GM12801 (cell line): Measurements from ENCODE around the gene ATXN7L1.

Experiments used
- TF ChIP-seq, protein P1 (sequence below): IDR thresholded peaks from one replicate; pipeline ENCODE4 v1.5.1; 2011; ENCODE audit warnings: control low read depth; ENCODE audit not compliant: insufficient read length; ENCODE audit errors: extremely low read depth

The ATXN7L1 gene

DNA sequence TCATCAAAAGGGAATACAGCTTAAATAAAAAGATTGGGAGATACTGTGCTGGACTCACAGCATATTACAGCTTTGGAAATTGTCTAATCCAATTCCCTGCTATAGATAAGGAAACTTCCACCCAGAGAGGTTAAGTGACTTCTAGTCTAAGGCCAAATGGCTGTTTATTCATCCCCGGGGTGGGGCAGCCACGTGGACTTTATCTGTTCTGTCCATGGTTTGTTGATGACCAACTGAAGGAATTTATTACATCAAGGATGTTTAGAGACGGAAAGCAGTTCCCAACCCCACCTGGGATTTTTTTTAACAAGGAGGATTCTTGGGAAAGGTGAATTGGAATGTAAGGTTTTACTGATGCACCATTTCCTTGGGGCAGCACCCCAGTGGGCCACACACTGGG is 88.6 kb downstream of the ATXN7L1 start:
- TF ChIP-seq, protein P1, sequence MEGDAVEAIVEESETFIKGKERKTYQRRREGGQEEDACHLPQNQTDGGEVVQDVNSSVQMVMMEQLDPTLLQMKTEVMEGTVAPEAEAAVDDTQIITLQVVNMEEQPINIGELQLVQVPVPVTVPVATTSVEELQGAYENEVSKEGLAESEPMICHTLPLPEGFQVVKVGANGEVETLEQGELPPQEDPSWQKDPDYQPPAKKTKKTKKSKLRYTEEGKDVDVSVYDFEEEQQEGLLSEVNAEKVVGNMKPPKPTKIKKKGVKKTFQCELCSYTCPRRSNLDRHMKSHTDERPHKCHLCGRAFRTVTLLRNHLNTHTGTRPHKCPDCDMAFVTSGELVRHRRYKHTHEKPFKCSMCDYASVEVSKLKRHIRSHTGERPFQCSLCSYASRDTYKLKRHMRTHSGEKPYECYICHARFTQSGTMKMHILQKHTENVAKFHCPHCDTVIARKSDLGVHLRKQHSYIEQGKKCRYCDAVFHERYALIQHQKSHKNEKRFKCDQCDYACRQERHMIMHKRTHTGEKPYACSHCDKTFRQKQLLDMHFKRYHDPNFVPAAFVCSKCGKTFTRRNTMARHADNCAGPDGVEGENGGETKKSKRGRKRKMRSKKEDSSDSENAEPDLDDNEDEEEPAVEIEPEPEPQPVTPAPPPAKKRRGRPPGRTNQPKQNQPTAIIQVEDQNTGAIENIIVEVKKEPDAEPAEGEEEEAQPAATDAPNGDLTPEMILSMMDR, result no peak

DNA sequence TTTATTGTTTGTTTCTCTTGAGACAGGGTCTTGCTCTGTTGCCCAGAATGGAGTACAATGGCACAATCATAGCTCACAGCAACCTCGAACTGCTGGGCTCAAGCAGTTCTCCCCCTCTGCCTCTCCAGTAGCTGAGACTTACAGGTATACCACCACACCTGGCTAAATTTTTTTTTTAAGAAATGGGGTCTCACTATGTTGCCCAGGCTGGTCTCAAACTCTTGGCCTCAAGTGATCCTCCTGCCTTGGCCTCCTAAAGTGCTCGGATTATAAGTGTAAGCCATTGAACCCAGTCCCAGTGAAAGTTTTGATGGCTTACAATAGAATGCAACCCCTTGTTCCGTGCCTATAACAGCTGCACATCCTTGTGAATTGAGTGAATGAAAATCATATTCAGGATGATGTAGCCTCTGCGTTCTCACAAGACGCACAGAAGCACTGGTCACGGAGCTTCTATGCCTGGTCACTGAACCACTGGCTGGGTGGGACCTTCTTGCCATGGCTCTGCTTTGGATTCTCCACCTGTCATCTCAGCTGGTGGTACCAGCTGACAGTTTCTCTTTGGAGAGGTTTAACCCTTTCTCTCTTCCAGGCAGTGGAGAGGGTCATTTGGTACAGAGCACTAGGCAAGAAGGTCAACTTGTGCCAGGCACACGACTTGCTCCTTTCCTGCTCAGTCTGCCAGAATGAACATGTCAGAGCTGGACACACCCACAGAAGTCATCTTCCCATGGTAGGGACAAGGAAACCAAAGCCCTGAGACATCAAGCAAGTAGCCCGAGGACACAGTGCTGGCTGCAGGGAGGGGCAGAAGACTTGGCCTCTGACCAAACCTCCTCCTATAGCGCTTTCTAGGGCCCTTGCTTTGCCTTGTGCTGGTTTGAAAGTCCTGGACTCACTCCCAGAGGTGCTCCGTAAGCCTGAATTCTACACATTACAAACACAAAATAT is 89.6 kb downstream of the ATXN7L1 start:
- TF ChIP-seq, protein P1, result no peak

DNA sequence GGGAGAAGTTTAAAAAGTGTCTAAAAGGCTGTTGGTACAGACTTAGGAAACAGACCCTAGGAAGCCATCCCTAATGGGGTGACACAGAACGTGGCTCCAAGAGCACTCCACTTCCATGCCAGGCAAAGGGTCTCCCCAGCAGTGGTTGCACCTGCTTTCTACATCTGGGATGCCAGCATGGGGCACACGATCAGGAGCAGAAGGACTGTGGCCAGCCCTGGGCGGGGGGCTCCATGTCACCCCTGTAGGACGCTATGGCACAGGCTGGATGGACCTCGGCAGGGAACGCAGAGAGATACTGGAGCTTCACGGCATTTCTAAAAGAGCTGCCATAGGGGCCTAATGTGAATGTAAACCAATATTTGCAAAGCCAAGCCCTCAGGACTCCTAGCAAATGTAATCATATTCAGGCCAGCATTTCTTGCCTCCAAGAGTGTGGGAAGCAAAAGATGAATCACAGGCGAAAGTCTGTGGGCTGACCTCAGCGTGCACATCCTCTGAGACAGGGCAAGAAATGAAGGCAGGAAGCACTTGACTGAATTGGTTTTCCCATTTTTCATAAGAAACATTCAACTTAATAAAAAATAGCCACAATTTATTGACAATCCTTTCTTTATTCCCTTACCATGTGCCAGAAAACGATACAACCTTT is 93.9 kb downstream of the ATXN7L1 start:
- TF ChIP-seq, protein P1, result no peak

DNA sequence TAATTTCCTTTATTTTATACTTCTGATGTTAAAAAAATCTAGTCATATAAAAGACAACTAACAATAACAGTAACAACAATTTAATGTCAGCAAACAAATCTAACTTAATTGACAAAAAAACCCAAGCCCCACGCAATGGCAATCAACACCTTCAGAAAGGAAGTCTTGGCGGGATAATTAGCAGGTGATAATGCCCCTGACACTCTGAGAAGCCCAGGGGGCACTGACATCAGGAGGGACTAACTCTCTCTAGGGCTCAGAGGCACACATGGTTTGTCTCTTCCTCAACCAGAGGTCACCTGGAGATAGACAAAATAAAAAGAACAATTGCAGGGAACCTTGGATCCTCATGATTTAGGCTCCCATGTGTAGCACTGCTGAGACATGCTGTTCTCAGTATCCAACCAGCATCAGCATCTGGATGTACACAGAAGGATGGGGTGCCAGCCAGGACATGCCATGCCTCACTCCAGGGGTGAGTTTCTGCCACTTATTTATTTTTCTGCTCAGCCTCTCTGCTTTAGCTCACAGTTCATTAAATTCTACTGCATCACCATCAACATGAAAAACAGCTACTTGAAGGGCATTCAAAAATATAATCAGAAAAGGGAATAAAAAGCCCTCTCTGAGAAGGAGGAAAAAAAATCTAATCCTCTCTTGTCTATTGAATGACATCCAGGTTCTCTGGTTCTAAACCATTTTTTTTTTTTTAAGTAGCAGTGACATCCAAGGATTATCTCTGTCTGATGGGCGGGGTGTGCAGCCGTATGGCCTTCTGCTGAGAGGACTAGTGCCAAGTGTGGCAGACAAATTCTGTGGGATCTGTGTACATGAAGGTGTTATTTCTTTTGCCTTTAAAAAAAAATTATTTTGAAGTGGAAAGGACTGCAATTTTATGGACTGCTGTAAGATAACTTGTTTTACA is 96.3 kb downstream of the ATXN7L1 start:
- TF ChIP-seq, protein P1, result no peak

DNA sequence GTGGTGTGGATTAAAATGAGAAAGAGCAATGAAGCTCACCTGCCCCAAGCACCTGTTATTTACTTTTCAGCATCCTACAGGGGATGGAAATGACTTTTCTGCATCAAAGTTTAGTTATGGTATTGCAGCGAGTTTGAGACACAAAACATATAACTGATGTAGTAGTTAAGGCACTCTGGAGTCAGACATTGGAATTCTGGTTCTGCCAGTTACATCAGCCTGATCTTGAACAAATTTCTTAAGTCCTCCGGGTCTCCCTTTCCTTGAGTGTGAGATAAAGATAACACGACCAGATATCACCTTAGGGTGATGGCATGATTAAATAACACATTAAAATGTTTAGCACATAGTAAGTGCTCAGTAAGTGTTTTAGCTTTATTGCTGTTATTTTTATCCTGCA is 97.4 kb downstream of the ATXN7L1 start:
- TF ChIP-seq, protein P1, result no peak

DNA sequence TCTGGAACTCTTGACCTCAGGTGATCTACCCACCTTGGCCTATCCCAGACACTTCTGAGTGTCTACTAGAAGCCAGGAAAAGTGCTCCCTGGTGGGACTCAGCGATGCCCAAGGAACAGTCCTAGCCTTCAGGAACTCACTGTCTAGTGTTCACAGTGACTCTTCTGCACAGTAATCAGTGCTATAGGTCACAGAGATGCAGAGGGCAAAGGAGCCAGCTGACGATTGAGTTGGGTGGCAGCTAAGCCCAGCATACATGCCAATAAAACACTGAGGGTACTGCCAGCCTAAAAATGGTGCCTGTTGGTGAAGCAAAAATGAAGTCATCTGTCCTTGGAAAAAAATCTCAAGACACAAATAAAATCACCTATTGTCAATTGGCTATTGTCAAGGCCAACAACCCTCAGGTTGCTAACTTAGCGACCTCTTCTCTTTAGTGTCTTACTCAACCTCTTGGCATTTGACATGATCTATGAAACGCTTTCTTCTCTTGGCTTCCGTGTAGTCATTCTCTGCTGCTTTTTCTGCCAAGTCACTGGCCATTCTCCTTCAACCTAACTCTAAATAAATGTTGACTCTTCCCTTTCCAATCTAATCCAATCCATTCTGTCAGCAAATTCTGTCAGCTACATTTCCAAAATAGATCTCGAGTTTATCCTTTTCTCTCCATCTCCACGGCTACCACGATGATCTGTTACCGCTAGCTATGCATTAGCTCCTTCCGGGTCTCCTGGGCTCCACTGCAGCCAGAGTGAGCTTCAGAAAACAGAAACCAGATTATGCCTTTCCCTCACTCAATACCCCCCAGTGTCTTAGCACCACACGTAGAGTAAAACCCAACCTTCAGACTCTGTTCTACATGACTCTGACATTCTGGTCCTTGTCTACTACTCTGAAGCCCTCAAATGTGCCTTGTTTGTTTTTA is 99.2 kb downstream of the ATXN7L1 start:
- TF ChIP-seq, protein P1, result no peak
